ENCODE results near the gene VGLL4.
"Not testable (repeated sequence)": the region's sequence is repeated elsewhere in the genome, so short reads cannot be mapped to it uniquely, and the experiment has no call there.

VGLL4 gene

DNA sequence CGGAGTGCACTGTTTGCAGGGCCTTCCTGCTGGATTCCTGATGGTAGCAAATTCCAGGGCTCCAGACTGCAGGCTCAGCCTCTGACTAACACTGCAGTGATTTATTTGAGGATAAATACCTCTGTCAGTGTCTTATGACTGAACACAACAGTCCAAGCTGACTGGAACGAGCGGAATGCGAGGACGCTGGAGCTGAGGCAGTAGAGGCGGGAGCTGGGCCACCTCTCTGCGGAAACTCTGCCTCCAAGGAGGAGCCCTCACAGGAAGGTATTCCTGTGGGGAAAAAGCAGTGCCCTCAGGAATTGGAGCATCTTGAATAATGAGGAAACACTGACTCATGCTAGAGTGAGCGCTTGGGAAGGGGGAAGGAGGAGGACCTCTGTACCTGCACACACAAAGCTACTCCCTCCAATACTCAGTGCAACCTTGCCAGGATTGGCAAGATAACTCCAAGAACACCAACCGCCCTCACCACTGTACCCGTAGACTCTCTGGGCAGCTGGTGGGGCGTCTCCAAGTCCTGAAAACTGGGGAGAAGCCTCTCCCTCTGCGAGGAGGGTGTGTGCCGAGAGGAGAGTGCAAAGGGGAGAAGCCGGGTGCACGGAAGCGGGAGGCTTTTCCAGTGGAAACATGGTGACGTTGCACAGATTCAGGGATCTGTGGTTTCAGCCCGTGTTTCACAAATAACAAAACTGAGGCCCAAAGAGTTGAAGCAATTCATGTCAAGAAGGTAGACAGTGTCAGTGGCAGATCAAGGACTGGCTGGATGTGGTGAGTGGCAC, 43.0 kb downstream of the VGLL4 start:
- TF ChIP-seq, protein P1, sequence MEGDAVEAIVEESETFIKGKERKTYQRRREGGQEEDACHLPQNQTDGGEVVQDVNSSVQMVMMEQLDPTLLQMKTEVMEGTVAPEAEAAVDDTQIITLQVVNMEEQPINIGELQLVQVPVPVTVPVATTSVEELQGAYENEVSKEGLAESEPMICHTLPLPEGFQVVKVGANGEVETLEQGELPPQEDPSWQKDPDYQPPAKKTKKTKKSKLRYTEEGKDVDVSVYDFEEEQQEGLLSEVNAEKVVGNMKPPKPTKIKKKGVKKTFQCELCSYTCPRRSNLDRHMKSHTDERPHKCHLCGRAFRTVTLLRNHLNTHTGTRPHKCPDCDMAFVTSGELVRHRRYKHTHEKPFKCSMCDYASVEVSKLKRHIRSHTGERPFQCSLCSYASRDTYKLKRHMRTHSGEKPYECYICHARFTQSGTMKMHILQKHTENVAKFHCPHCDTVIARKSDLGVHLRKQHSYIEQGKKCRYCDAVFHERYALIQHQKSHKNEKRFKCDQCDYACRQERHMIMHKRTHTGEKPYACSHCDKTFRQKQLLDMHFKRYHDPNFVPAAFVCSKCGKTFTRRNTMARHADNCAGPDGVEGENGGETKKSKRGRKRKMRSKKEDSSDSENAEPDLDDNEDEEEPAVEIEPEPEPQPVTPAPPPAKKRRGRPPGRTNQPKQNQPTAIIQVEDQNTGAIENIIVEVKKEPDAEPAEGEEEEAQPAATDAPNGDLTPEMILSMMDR (conservative IDR thresholded peaks at IDR 0.05; ENCODE audit: control insufficient read depth, insufficient read depth, low read depth, low read length): no peak
- no peak overlapping the region for H3K4me3 ChIP-seq (ENCODE audit: control insufficient read depth, low read depth, low read length)
- peak; percentile 99 for DNase-seq (ENCODE audit: low read depth)

DNA sequence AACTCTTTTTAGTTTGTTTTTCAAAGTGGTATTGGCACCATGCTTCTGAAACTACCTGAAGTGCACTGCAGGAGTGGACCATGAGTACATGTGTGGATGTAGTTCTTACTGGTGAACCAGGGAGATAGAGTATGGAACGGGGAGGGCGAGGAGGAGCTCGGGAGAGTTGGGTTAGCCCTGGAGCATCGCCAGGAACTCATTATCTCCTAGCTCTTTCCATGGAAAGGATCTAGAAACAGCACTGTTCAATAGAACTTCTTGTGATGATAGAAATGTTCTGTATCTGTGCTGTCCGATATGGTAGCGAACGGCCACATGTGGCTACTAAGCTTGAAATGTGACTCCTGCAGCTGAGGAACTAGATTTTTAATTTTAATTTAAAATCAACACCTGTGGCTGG, 47.3 kb downstream of the VGLL4 start:
- no peak for DNase-seq (ENCODE audit: low read depth)
- no peak overlapping the region for H3K4me3 ChIP-seq (ENCODE audit: control insufficient read depth, low read depth, low read length)
- TF ChIP-seq, protein P1 (conservative IDR thresholded peaks at IDR 0.05; ENCODE audit: control insufficient read depth, insufficient read depth, low read depth, low read length): no peak

DNA sequence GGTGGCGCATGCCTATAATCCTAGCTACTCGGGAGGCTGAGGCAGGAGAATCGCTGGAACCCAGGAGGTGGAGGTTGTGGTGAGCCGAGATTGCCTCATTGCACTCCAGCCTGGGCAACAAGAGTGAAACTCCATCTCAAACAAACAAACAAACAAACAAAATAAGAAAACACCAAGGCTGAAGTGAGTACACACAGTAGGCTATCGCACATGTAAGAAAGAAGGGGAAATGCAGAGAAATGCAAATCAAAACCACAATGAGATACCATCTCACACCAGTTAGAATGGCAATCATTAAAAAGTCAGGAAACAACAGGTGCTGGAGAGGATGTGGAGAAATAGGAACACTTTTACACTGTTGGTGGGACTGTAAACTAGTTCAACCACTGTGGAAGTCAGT, 48.7 kb downstream of the VGLL4 start:
- DNase-seq (ENCODE audit: low read depth); H3K4me3 ChIP-seq (ENCODE audit: control insufficient read depth, low read depth, low read length): not testable (repeated sequence)

DNA sequence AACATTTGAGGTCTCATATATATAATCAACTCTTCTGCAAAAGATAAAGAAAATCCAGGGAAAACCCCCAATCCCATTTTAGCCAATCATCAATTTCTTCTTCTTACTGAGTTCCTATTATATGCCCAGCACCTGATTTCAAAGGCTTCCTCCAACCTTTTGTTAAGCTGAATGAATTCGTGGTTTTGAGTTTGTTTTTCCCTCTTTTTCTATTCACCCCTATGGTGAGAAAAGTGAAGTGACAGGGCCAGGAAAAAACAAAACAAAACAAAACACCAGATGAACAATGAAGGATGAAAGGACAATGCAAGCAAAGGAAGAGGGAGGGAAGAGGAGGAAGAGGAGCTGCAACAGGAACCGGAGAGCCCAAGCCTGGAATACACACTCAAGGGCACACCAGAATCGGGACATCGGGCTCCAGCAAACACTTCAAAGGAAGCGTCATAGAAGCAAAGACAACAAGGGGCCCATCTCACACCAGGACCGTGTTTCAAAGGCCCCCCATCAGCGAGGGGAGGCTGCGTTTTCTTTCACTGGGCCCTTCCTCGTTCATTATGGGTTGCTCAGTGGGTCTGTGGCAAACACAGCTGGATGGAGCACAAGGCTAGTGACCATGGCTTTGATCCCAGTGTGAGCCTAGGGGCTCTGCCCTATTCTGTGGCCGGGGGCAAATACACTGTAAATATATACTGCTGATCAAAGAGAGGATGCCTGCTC, 50.2 kb downstream of the VGLL4 start:
- no peak overlapping the region for H3K4me3 ChIP-seq (ENCODE audit: control insufficient read depth, low read depth, low read length)
- TF ChIP-seq, protein P1 (conservative IDR thresholded peaks at IDR 0.05; ENCODE audit: control insufficient read depth, insufficient read depth, low read depth, low read length): no peak
- no peak for DNase-seq (ENCODE audit: low read depth)

DNA sequence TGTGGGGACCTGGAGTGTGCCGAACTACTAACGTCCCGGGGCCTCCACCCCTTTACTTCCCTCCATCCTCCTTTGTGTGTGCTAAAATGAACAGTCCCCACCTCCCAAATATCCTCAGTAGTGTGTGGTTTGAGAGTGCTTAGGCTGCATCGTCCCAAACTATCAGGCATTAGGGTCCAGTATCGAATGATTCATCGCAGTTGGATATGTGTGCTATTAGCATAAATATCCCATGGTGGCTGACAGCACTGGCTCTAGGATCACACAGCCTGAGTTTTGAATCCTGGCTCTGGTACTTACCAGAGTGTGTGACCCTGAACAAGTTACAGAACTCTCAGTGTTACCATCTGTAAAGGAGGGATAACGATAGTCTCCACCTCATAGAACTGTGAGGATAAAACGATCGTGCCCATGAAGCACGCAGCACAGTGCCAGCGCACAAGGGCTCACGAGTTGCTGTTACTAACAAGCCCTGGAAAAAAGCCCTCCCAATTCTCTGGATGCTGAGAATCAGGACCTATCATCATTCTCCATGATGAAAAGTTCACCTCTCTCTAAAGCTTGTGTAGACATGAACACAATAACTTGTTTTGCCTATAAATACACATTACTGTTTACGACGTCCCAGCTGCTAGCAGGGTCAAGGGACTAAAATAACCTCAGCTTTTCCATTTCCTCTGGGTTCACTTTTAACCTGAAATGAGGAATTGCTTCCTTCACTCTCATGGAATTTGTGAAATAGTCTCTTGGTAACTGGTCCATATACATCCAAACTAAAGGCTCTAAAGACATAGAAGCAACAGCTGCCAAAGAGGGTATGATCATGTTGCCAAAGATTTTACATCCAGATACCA, 51.0 kb downstream of the VGLL4 start:
- H3K4me3 ChIP-seq (ENCODE audit: control insufficient read depth, low read depth, low read length): no peak overlapping the region
- DNase-seq (ENCODE audit: low read depth): peak; percentile 73
- TF ChIP-seq, protein P1 (conservative IDR thresholded peaks at IDR 0.05; ENCODE audit: control insufficient read depth, insufficient read depth, low read depth, low read length): no peak

DNA sequence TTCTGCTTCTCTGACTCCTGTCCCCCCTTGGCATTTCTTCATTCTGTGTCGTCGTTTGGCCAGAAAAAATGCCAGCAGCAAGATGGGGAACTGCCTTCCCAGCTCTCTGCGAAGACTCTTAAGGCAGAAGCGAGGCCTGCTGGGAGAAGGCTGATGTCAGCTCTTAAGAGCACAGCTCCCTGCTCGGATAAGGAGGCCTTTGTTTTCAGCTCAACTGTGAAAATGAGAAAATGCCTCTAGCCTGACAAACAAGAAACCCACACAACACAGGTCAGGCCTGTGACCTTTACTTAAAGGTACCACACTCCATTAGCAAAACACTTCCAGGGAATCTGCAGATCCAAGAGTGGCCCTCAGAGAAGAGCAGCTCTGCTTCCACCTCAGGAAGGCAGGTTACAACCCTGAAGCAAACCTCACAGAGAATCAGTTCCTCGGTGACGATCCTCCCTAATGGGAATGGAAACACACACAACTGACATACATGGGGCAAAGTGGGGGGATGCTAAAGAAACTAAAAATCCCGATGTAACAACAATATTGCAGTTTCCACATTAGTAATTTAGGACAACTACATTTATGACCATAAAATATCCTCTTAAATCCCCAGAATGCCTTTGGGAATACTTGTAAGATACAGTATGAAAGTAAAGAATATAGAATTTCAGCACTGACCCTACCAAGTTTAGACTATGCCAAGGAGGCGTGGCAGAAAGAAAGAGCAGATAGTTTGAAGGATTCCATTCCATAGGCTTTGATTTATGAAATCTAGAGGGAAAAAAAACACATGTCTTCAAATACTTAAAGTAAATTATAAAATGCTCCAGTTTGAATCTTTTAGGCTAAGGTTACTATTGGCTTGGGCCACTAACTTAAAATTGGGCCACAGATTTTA, 52.1 kb downstream of the VGLL4 start:
- H3K4me3 ChIP-seq (ENCODE audit: control insufficient read depth, low read depth, low read length): no peak overlapping the region

More for the DNA sequence above, 52.1 kb downstream of the VGLL4 start:
- DNase-seq (ENCODE audit: low read depth): peak; percentile 64
- TF ChIP-seq, protein P1 (conservative IDR thresholded peaks at IDR 0.05; ENCODE audit: control insufficient read depth, insufficient read depth, low read depth, low read length): no peak

Data from fibroblast of mammary gland (primary cell).